Peyer's patch (tissue), 4 donors: Measurements from ENCODE around the gene SCN1B.

Experiments used
- CTCF ChIP-seq, 6 experiments: fragments of 450-650 bp in 4 of 6; fragments of 200-600 bp in 2 of 6; sonication (generic) in 1 of 6; IDR thresholded peaks; one replicate each; pipeline ENCODE4 v1.5.1; 2017 to 2019; ENCODE audit warnings: antibody characterized with exemption in 6 of 6, mild to moderate bottlenecking in 3 of 6, moderate library complexity in 1 of 6
- POLR2A ChIP-seq, 2 donors: fragments of 450-650 bp; IDR thresholded peaks; one replicate each; pipeline ENCODE4 v1.5.1; 2017; ENCODE audit warnings: antibody characterized with exemption in 2 of 2, mild to moderate bottlenecking in 2 of 2, moderate library complexity in 2 of 2

- TF ChIP-seq CTCF (IDR thresholded peaks at IDR 0.05) (no peak), POLR2A (IDR thresholded peaks at IDR 0.05) (no peak)
Observed at GRCh38 chr19:34983786-34984185, 46.5 kb upstream of the SCN1B start.
